Activated T-helper 2 cell treated with anti-CD3 and anti-CD28 coated beads, Interferon-gamma antibody, Interleukin-2, Interleukin-4, amounts not matched to agents 10 μg/mL and 5 μg/mL and 100 μg/mL, durations not matched to agents 14 hours and 24 hours and 36 hours (primary cell): Measurements from ENCODE around the gene SPATA25. TPM values are rescaled to one million over a fixed set of nuclear protein-coding genes. Genes with fewer than 3 reads are reported as not detected.

ENCODE experiments used
- DNase-seq: peaks from one replicate; pipeline ENCODE4 v3.0.0; 2021; ENCODE audit warnings: low spot score
- H3K27ac Mint-ChIP-seq: one replicate; pipeline ENCODE4 v1.8.0; 2021; ENCODE audit warnings: mixed read lengths
- H3K27me3 Mint-ChIP-seq: one replicate; pipeline ENCODE4 v1.8.0; 2021; ENCODE audit warnings: low read depth, mixed read lengths
- H3K36me3 Mint-ChIP-seq: one replicate; pipeline ENCODE4 v1.8.0; 2021; ENCODE audit warnings: low read depth, mixed read lengths
- H3K4me1 Mint-ChIP-seq: one replicate; pipeline ENCODE4 v1.8.0; 2021; ENCODE audit warnings: low read depth, mixed read lengths
- H3K4me3 Mint-ChIP-seq: one replicate; pipeline ENCODE4 v1.8.0; 2021; ENCODE audit warnings: low read depth, mild to moderate bottlenecking, moderate library complexity, mixed read lengths
- H3K9me3 Mint-ChIP-seq: one replicate; pipeline ENCODE4 v1.8.0; 2021; ENCODE audit warnings: mixed read lengths
- intact Hi-C: fragments of 100-400 bp; cut with micrococcal nuclease; formaldehyde crosslinking; loops from one replicate; pipeline ENCODE4 v1.15.1; 2023
- total RNA-seq: library from RNA; stranded (reverse); gene quantifications from 2 replicates; pipeline ENCODE4 v1.2.3, GENCODE V29; 2022

Gene SPATA25
- total RNA-seq, 1 donor from 2014 or later: 1.1 TPM

GRCh38 chr20:45897289-45897688 is 9.9 kb upstream of the SPATA25 start:
- no peak for DNase-seq
- intact Hi-C loops: loop anchor here (10.0 kb wide), 1 partner anchor 78 kb away; the partner anchor contains the start of gene ZNF335

DNA sequence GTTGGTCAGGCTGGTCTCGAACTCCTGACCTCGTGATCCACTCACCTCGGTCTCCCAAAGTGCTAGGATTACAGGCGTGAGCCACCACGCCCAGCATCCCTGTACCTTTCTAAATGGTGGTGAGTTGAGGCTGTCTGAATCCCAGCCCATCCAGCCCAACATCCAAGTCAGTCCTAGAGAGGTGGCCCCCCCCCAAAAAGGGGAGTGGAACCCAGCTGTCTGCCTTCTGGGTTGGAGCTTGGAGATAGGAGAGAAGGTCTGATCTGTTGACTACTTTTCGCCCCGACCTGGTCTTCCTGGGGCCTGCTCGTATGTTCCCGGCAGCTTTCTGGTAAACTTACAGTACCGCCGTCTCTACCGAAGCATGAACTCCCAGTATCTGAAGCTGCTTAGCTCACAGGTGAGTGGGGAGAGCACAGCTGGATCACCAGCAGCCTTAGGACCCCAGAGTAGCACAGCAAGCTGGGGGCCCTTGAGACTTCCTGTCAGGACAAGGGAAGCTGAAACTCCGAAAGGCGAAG is 9.3 kb upstream of the SPATA25 start:
- DNase-seq: no peak
- Mint-ChIP-seq H3K27me3 (no peaks in the 10 kb centered on the region), H3K36me3 (peaks cover 11% of the 10 kb centered on the region), H3K9me3 (no peaks in the 10 kb centered on the region), H3K27ac (no peak overlapping the region), H3K4me3 (no peak overlapping the region), H3K4me1 (peaks cover 17% of the 10 kb centered on the region)
- intact Hi-C loops: loop anchor here (10.0 kb wide), 1 partner anchor 78 kb away; the partner anchor contains the start of gene ZNF335

More at GRCh38 chr20:45897289-45897688, 9.9 kb upstream of the SPATA25 start:
- Mint-ChIP-seq H3K36me3 (peaks cover 11% of the 10 kb centered on the region), H3K4me1 (peaks cover 13% of the 10 kb centered on the region), H3K27me3 (no peaks in the 10 kb centered on the region), H3K4me3 (no peak overlapping the region), H3K27ac (no peak overlapping the region), H3K9me3 (no peaks in the 10 kb centered on the region)

DNA sequence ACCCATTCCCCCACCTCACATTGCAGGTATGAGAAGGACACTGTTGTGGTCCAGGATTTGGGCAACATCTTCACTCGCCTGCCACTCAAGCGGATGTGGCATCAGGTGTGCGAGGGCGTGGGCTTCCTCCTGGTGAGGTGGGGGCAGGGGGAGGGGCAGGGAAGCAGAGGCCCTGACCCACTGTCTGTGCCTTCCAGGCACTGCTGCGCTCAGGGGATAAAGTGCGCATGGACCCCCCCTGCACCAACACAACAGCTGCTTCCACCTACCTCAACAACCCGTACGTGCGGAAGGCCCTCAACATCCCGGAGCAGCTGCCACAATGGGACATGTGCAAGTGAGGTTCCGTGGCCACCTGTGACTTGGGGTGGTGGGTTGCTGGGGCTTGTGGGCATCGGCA is 7.4 kb upstream of the SPATA25 start:
- no peaks in the 10 kb centered on the region for H3K9me3 Mint-ChIP-seq
- no peaks in the 10 kb centered on the region for H3K27me3 Mint-ChIP-seq
- peaks cover 21% of the 10 kb centered on the region for H3K4me1 Mint-ChIP-seq
- intact Hi-C loops: loop anchor here (10.0 kb wide), 1 partner anchor 80 kb away; the partner anchor contains the start of gene ZNF335
- no peak overlapping the region for H3K4me3 Mint-ChIP-seq
- H3K27ac Mint-ChIP-seq: no peak overlapping the region
- H3K36me3 Mint-ChIP-seq: peaks cover 11% of the 10 kb centered on the region
- DNase-seq: no peak

DNA sequence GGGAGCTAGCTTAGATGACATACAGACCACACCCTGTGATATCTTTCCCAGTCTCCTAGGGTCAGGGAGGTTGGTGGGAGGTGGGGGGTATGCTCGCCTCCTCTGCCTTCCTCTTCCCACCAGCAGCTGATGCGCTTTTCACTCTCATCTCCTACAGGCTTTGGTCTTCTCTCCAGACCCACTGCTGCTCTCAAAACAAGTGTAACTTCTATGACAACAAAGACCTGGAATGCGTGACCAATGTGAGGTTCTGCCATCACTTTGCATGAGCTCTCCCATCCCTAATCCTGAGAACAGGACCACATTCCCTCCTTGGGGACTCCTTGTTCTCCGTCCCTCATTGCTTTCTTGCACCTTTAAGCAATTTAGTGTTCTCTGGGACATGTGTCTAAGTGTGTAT is 6.4 kb upstream of the SPATA25 start:
- H3K4me3 Mint-ChIP-seq: no peak overlapping the region
- no peaks in the 10 kb centered on the region for H3K27me3 Mint-ChIP-seq
- no peak overlapping the region for H3K27ac Mint-ChIP-seq
- peaks cover 25% of the 10 kb centered on the region for H3K4me1 Mint-ChIP-seq
- H3K9me3 Mint-ChIP-seq: no peaks in the 10 kb centered on the region
- DNase-seq: no peak
- intact Hi-C loops: loop anchor here (10.0 kb wide), 1 partner anchor 81 kb away; the partner anchor contains the start of gene ZNF335
- H3K36me3 Mint-ChIP-seq: peaks cover 11% of the 10 kb centered on the region

DNA sequence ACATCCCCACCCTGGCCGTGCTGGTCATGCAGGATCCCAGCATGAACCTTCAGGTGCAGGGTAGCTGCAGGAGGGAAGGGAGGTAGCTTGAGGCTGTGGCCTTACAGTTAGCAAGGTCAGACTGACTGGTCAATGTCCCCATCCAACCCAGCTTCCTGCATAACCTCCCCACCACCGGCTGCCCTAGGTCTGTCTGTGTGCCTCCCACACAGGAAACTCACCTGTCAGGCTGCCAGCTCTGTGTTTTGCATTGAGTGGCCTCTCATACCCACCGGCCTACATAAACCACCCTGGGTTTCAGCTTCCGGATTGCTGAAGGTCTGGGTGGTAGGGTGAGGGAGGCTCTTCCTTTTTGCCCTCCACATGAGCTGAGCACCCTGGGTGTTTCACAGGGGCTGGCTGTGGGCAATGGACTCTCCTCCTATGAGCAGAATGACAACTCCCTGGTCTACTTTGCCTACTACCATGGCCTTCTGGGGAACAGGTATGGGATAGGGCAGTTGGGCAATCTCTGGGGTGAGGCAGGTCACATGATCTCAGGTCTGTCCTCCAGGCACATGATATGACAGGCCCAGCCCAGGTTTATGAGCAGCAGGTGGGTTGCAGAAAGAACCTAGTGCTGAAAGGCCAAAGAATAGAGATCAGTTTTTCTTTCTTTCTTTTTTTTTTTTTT is 5.5 kb upstream of the SPATA25 start:
- peaks cover 25% of the 10 kb centered on the region for H3K4me1 Mint-ChIP-seq
- no peak for DNase-seq
- H3K9me3 Mint-ChIP-seq: no peaks in the 10 kb centered on the region
- no peak overlapping the region for H3K27ac Mint-ChIP-seq
- H3K27me3 Mint-ChIP-seq: no peaks in the 10 kb centered on the region
- H3K4me3 Mint-ChIP-seq: peak overlapping the region; percentile 87
- H3K36me3 Mint-ChIP-seq: peaks cover 11% of the 10 kb centered on the region
- intact Hi-C loops: loop anchor here (10.0 kb wide), 1 partner anchor 82 kb away; the partner anchor contains the start of gene ZNF335

GRCh38 chr20:45892049-45892825 is 4.8 kb upstream of the SPATA25 start:
- Mint-ChIP-seq H3K27me3 (no peaks in the 10 kb centered on the region), H3K36me3 (peaks cover 11% of the 10 kb centered on the region), H3K9me3 (no peaks in the 10 kb centered on the region)

DNA sequence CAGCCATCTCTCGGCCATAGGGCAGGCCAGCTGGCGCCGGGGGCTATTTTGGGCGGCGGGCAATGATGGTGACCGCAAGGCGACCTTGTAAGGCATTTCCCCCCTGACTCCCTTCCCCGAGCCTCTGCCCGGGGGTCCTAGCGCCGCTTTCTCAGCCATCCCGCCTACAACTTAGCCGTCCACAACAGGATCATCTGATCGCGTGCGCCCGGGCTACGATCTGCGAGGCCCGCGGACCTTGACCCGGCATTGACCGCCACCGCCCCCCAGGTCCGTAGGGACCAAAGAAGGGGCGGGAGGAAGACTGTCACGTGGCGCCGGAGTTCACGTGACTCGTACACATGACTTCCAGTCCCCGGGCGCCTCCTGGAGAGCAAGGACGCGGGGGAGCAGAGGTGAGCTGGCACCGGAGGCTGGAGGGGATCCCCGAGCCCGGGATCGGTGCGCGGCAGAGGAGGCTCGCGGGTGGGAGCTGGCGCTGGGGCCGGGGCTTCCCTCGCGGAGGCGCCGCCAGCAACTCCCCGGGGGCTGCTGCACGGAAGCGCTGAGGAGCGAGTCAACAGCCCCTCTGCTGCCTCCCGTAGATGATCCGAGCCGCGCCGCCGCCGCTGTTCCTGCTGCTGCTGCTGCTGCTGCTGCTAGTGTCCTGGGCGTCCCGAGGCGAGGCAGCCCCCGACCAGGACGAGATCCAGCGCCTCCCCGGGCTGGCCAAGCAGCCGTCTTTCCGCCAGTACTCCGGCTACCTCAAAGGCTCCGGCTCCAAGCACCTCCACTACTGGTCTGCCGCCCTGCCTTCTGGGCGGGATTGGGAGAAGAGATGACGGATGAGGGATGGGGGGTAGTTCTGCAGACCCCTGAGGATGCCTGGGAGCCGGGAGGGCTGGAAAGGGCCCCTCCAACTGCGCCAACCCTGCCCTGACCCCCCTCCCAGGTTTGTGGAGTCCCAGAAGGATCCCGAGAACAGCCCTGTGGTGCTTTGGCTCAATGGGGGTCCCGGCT is 3.9 kb upstream of the SPATA25 start, which contains the start of the genes CTSA and NEURL2:
Gene CTSA (plus strand): TSS at position 351 of the 999 bp plus-strand sequence. CDS start 234 bp downstream, at position 585.
Gene NEURL2 (minus strand): TSS at position 224 of the 999 bp plus-strand sequence. CDS start 217 bp downstream, at position 7.
- H3K4me1 Mint-ChIP-seq: peaks cover 25% of the 10 kb centered on the region
- peak within 1 kb of the TSS; percentile 87 for H3K4me3 Mint-ChIP-seq

More at GRCh38 chr20:45892049-45892825, 4.8 kb upstream of the SPATA25 start:
- Mint-ChIP-seq H3K4me3 (peak overlapping the region; percentile 87), H3K27ac (peak overlapping the region; percentile 62), H3K4me1 (peaks cover 25% of the 10 kb centered on the region)
- intact Hi-C loops: loop anchor here (10.0 kb wide), 1 partner anchor 83 kb away; the partner anchor contains the start of gene ZNF335
- no peak for DNase-seq

DNA sequence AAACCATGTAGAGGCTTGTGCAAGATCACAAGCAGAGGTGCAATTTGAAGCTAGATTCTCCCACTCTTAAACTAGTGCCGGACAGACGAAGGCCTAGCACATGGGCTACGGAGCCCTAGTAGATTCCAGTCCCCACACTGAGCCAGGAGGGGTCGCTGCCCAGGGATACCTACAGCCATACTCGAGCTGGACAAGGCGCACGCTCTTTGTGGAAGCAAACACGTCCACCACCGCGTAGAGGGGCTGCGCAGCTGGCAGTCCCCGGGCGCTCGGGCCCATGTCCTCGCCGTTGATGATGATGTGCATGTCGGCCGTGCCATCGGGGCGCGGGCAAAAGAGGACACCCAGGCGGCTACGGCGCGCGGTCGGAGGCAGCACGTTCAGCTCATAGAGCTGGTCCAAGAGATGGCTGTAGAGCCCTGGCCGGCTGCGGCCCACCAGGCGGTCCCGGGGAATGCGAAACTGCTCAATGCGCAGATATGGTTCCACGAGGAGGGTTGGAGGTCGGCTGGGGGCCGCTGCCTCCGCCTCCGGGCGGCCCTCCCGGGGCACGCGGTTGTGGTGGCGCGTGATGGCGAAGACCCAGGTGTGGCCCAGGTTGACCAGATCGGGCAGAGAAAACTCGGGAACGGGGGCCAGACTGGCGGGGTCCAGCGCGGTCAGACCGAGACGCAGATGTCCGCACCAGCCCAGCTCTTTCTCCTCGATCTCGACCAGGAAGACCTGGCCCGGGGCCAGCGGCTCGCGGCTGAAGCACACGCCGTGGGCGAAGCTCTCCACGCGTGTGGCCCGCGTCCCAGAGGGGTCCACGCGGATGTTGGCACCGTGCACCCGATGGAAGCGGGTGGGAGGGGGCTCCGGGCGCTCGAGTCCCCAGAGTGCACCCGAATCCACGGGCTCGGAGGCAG is 2.9 kb upstream of the SPATA25 start:
- intact Hi-C loops: loop anchor here (2.0 to 10.0 kb wide), 2 partner anchors 44 to 84 kb away; partner anchors contain the start of genes PCIF1 and ZNF335
- no peak for DNase-seq
- no peaks in the 10 kb centered on the region for H3K9me3 Mint-ChIP-seq
- peaks cover 13% of the 10 kb centered on the region for H3K36me3 Mint-ChIP-seq
- H3K4me1 Mint-ChIP-seq: peaks cover 29% of the 10 kb centered on the region
- peak overlapping the region; percentile 87 for H3K4me3 Mint-ChIP-seq
- peak overlapping the region; percentile 75 for H3K27ac Mint-ChIP-seq
- H3K27me3 Mint-ChIP-seq: no peaks in the 10 kb centered on the region

More for the DNA sequence above, 3.9 kb upstream of the SPATA25 start, which contains the start of the genes CTSA and NEURL2:
- Mint-ChIP-seq H3K36me3 (peaks cover 10% of the 10 kb centered on the region), H3K27ac (peak within 1 kb of the TSS; percentile 84), H3K27me3 (no peaks in the 10 kb centered on the region), H3K9me3 (no peaks in the 10 kb centered on the region)
- peak; percentile 78 for DNase-seq
- intact Hi-C loops: loop anchor here (1.0 to 10.0 kb wide), 4 partner anchors 20 to 84 kb away; partner anchors contain the start of genes ACOT8, PCIF1, ZNF335 and ZSWIM3

DNA sequence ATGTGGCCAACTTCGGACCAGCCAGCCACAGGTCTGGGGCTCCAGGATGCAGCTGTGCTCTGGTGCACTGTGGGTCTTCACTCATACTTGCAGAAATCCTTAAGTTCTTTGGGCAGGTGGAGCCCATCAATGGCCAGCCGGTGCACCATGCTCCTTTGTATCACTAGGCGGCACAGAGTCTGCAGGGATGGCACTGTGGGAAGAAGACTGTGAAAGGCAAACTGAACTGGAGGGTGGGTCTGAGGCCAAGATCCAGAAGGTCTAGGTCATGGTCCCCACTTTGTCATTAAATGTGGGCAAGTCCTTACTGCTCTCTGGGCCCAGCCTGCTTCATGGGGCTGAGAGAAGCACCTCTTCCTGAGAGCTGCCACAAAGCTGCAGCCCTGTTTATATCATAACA is 1.3 kb upstream of the SPATA25 start:
- no peak overlapping the region for H3K27ac Mint-ChIP-seq
- no peak overlapping the region for H3K4me3 Mint-ChIP-seq
- intact Hi-C loops: loop anchor here (5.0 to 10.0 kb wide), 2 partner anchors 76 to 94 kb away; partner anchors contain the start of genes DNTTIP1, UBE2C and WFDC3
- H3K9me3 Mint-ChIP-seq: no peaks in the 10 kb centered on the region
- peaks cover 17% of the 10 kb centered on the region for H3K36me3 Mint-ChIP-seq
- peaks cover 32% of the 10 kb centered on the region for H3K4me1 Mint-ChIP-seq
- no peaks in the 10 kb centered on the region for H3K27me3 Mint-ChIP-seq
- DNase-seq: no peak

GRCh38 chr20:45886590-45887345 is 654 bp downstream of the SPATA25 start:
- Mint-ChIP-seq H3K27me3 (no peaks in the 10 kb centered on the region), H3K4me1 (peaks cover 33% of the 10 kb centered on the region), H3K4me3 (no peak overlapping the region), H3K27ac (no peak overlapping the region), H3K9me3 (no peaks in the 10 kb centered on the region), H3K36me3 (peaks cover 32% of the 10 kb centered on the region)
- intact Hi-C loops: loop anchor here (5.0 to 10.0 kb wide), 2 partner anchors 74 to 92 kb away; partner anchors contain the start of genes DNTTIP1, UBE2C and WFDC3
- DNase-seq: no peak
